K562 (cell line): ENCODE measurements around the gene MMAB. TPM values are rescaled to one million over a fixed set of nuclear protein-coding genes. Genes with fewer than 3 reads are reported as not detected.

Experiments
- ATAC-seq: fragments of 200-7000 bp; cut with Tn5 transposase; 3 replicates; pipeline ENCODE4 v1.9.1; 2020; ENCODE audit warnings: moderate library complexity
- BruUV-seq: library from RNA; stranded (reverse); fragments of 400-500 nt; replicated peaks from 2 replicates; lab custom pipeline; 2021; lab: Mats Ljungman, UMichigan
- CTCF ChIA-PET: fragments of 300-600 bp; formaldehyde crosslinking; extraction: SDS; loops from one replicate; lab custom pipeline; 2021; ENCODE audit warnings: low intra/inter-chr PET ratio; lab: Yijun Ruan, JAX
- POLR2A ChIA-PET: fragments of 300-600, 350-650 bp; sonication (Branson Sonifier 250); formaldehyde crosslinking; extraction: SDS; loops from one replicate; lab custom pipeline; 2021; ENCODE audit warnings: antibody characterized with exemption, inconsistent platforms; lab: Yijun Ruan, JAX
- DNase-seq, 4 experiments: peaks; one replicate each; pipeline versions ENCODE4 v3.0.0 to v3.0.0-alpha.2; 2011 to 2018; ENCODE audit warnings: low spot score in 3 of 4, mixed read lengths in 3 of 4; ENCODE audit errors: extremely low read depth in 1 of 4
- FAIRE-seq: peaks from 2 replicates; lab custom pipeline; 2011; peaks lifted over from hg19 to GRCh38; lab: Jason Lieb, UNC
- H2AFZ ChIP-seq: 2 replicates; pipeline ENCODE4 v1.6.0; 2011; ENCODE audit warnings: low read depth, low read length, control low read depth, inconsistent platforms
- H3K27ac ChIP-seq: fragments of 200-600 bp; 3 replicates; pipeline ENCODE4 v1.8.0; 2011; ENCODE audit warnings: low read depth, mild to moderate bottlenecking, control low read depth, inconsistent platforms, low read length, moderate library complexity, mixed read lengths; ENCODE audit errors: extremely low read depth
- H3K27me3 ChIP-seq, 2 experiments: fragments of 300-600 bp in 1 of 2; 2 replicates in 1 of 2; 3 replicates in 1 of 2; pipeline versions ENCODE4 v1.6.0 to v1.8.0; 2011; ENCODE audit warnings: inconsistent platforms in 2 of 2, low read length in 2 of 2, mild to moderate bottlenecking in 1 of 2, mixed read lengths in 1 of 2, moderate library complexity in 1 of 2; ENCODE audit not compliant: control insufficient read depth in 2 of 2, insufficient read depth in 2 of 2
- H3K36me3 ChIP-seq: fragments of 300-600 bp; 3 replicates; pipeline ENCODE4 v1.8.0; 2011; ENCODE audit warnings: mild to moderate bottlenecking, low read length, inconsistent platforms; ENCODE audit not compliant: control insufficient read depth, insufficient read depth
- H3K4me1 ChIP-seq, 2 experiments: fragments of 200-600 bp in 1 of 2; replicated peaks in 1 of 2; 2 replicates in 1 of 2; 3 replicates in 1 of 2; pipeline versions ENCODE4 v1.5.1 to v1.8.0; 2011; ENCODE audit warnings: inconsistent platforms in 2 of 2, low read length in 2 of 2, mild to moderate bottlenecking in 1 of 2, mixed read lengths in 1 of 2, moderate library complexity in 1 of 2; ENCODE audit not compliant: control insufficient read depth in 2 of 2, insufficient read depth in 2 of 2
- H3K4me2 ChIP-seq: 2 replicates; pipeline ENCODE4 v1.6.1; 2011; ENCODE audit warnings: low read length, control low read depth, inconsistent platforms, mixed read lengths; ENCODE audit not compliant: insufficient read depth
- H3K4me3 ChIP-seq: fragments of 200-600 bp; sonication (generic), shearing (Covaris generic); 2 replicates; pipeline ENCODE4 v1.5.1; 2016; ENCODE audit warnings: control low read depth, inconsistent platforms
- H3K79me2 ChIP-seq: fragments of 200-600 bp; 3 replicates; pipeline ENCODE4 v1.8.0; 2011; ENCODE audit warnings: low read length, inconsistent platforms; ENCODE audit not compliant: control insufficient read depth, insufficient read depth
- H3K9ac ChIP-seq, 2 experiments: 2 replicates each; pipeline versions ENCODE4 v1.6.0 to v1.6.1; 2011; ENCODE audit warnings: low read depth in 2 of 2, low read length in 2 of 2, control low read depth in 1 of 2, inconsistent platforms in 1 of 2, mild to moderate bottlenecking in 1 of 2, mixed read lengths in 1 of 2; ENCODE audit not compliant: insufficient read depth in 1 of 2
- H3K9me1 ChIP-seq: one replicate; pipeline ENCODE4 v1.6.0; 2011; ENCODE audit warnings: inconsistent platforms, mild to moderate bottlenecking, low read length, moderate library complexity; ENCODE audit not compliant: control insufficient read depth, insufficient read depth
- H3K9me3 ChIP-seq: replicated peaks from 2 replicates; pipeline ENCODE4 v1.5.1; 2011; ENCODE audit warnings: low read depth, low read length, inconsistent platforms; ENCODE audit not compliant: control insufficient read depth, insufficient read depth
- H4K20me1 ChIP-seq: replicated peaks from 2 replicates; pipeline ENCODE4 v1.6.1; 2011; ENCODE audit warnings: low read length, inconsistent platforms, mixed read lengths; ENCODE audit not compliant: control insufficient read depth, insufficient read depth
- ATF1 ChIP-seq, 2 experiments: fragments of 450-650 bp in 1 of 2; IDR thresholded peaks; 2 replicates each; pipeline ENCODE4 v1.6.1; 2016; ENCODE audit warnings: missing compliant biosample characterization in 1 of 2, missing genetic modification characterization in 1 of 2
- MYBL2 ChIP-seq, 2 experiments: fragments of 450-650 bp in 1 of 2; sonication (generic) in 1 of 2; formaldehyde crosslinking in 1 of 2; IDR thresholded peaks; 2 replicates each; pipeline versions ENCODE4 v1.6.1 to v1.8.1; 2017 to 2022; ENCODE audit warnings: borderline replicate concordance in 1 of 2, inconsistent platforms in 1 of 2, low read depth in 1 of 2, mild to moderate bottlenecking in 1 of 2, missing genetic modification reagents in 1 of 2, moderate library complexity in 1 of 2
- NR2C1 ChIP-seq, 2 experiments: fragments of 450-650 bp; IDR thresholded peaks; 2 replicates each; pipeline ENCODE4 v1.6.1; 2017; ENCODE audit warnings: mild to moderate bottlenecking in 2 of 2, antibody characterized with exemption in 1 of 2, inconsistent platforms in 1 of 2, missing compliant biosample characterization in 1 of 2, missing genetic modification characterization in 1 of 2
- RFX1 ChIP-seq: fragments of 450-650 bp; IDR thresholded peaks from 2 replicates; pipeline ENCODE4 v1.6.1; 2016; ENCODE audit warnings: mild to moderate bottlenecking, moderate library complexity
- YBX1 ChIP-seq: fragments of 450-650 bp; IDR thresholded peaks from 2 replicates; pipeline ENCODE4 v1.7.1; 2016; ENCODE audit warnings: mild to moderate bottlenecking
- ZNF212 ChIP-seq: fragments of 450-650 bp; formaldehyde crosslinking; IDR thresholded peaks from 2 replicates; pipeline ENCODE4 v1.4.0; 2020; ENCODE audit warnings: mild to moderate bottlenecking
- ZNF766 ChIP-seq: fragments of 200-800 bp; sonication (Bioruptor generic); conservative IDR thresholded peaks from 2 replicates; pipeline ENCODE4 v1.6.1; 2016; ENCODE audit warnings: missing genetic modification characterization, missing compliant biosample characterization
- WGBS: fragments of 100-300 bp; shearing (Covaris generic); methylation state at CpG from one replicate; pipeline ENCODE4 v1.1.6; 2016; ENCODE audit warnings: low coverage, mixed read lengths; ENCODE audit not compliant: insufficient coverage; ENCODE audit errors: missing lambda C conversion rate; 5-methylcytosine and 5-hydroxymethylcytosine counted together
- in situ Hi-C: fragments of 300-500 bp; cut with MboI; formaldehyde crosslinking; loops from 4 replicates; pipeline ENCODE4 v1.15.0; 2018; ENCODE audit warnings: inconsistent platforms, mixed read lengths
- intact Hi-C: fragments of 100-400 bp; cut with micrococcal nuclease; formaldehyde crosslinking; loops from 2 replicates; pipeline ENCODE4 v1.14.2; 2022
- polyA plus RNA-seq, 8 experiments: library from polyadenylated mRNA; depleted of rRNA in 4 of 8; stranded (reverse) in 5 of 8; unstranded in 3 of 8; fragments of >200 nt; fragmentation: Nextera tagmentation in 2 of 8; fragmentation: Illumina TruSeq in 1 of 8; extraction: Ambion mirVana in 2 of 8; extraction: Trizol in 1 of 8; gene quantifications; 2 replicates each; pipeline versions ENCODE4 v1.2.1 to v1.2.3, GENCODE V29; 2011 to 2014; ENCODE audit warnings: inconsistent platforms in 1 of 8, missing spikeins in 1 of 8
- total RNA-seq, 7 experiments: library from RNA; depleted of rRNA in 6 of 7; stranded (reverse); fragments of >200 nt in 6 of 7; fragmentation: Illumina TruSeq in 2 of 7; extraction: Trizol in 2 of 7; gene quantifications; 2 replicates each; pipeline versions ENCODE4 v1.2.1 to v1.2.3, GENCODE V29; 2011 to 2021; ENCODE audit warnings: low replicate concordance in 1 of 7
- TF ChIP-seq, protein P1 (sequence below): sonication (generic); formaldehyde crosslinking; IDR thresholded peaks from 2 replicates; pipeline ENCODE4 v1.8.1; 2023; ENCODE audit warnings: mild to moderate bottlenecking, missing genetic modification reagents
- TF ChIP-seq, protein P2 (sequence below): fragments of 250-450 bp; sonication (Bioruptor Pico); IDR thresholded peaks from 2 replicates; pipeline ENCODE4 v1.5.0; 2021
- TF ChIP-seq, protein P3 (sequence below): fragments of 250-450 bp; sonication (Bioruptor Pico); IDR thresholded peaks from 2 replicates; pipeline ENCODE4 v1.5.0; 2021
- TF ChIP-seq, protein P4 (sequence below): fragments of 450-650 bp; formaldehyde crosslinking; IDR thresholded peaks from 2 replicates; pipeline ENCODE4 v1.4.0; 2020; ENCODE audit warnings: mild to moderate bottlenecking, moderate library complexity

The MMAB gene
- total and polyA plus RNA-seq, 9 of the 15 experiments (the other 6 are each of a cell fraction or from before 2014, with no cell fraction given) = 9.5 to 76.1 (median 46.2) TPM

DNA sequence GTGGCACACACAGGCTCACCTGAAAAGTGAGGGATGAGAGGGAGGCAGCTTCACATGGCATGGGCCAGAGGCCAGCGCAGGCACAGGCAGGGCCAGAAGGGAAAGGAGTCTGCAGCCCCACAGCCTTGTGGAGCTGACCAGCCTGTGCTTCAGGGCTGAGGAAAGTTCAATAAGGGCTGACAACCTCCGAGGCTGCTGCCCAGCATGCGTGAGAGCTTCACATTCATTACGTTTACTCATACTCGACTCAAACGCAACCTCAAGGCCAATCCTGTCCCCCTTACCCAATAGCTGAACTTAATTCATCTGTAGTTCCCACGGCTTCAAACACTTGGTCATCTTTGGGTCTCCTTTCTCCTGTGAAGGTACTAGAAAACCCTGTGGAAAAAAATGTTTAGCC is 4.8 kb downstream of the MMAB start:
- no peak for DNase-seq
- Histone ChIP-seq H3K27ac (no peak overlapping the region), H3K36me3 (peaks cover 73% of the 10 kb centered on the region; the same call in 2 of the 3 replicates), H3K4me2 (no peak overlapping the region), H3K9ac (no peak overlapping the region), H3K79me2 (peaks cover 8% of the 10 kb centered on the region; the same call in 2 of the 3 replicates), H3K9me1 (no peaks in the 10 kb centered on the region), H2AFZ (no peak overlapping the region), H3K4me1 (peaks cover 6 to 11% of the 10 kb centered on the region in 2 experiments; a peak in 3 of 5 replicates), H3K9me3 (no peaks in the 10 kb centered on the region), H3K27me3 (no peaks in the 10 kb centered on the region)
- in situ Hi-C loops = no loop called here
- no peak for ATAC-seq
- CTCF ChIA-PET = no interaction called here
- 86% methylated on average over 7 of the region's 7 CpGs for WGBS
- no peak for FAIRE-seq
- BruUV-seq = no TSS peak
- POLR2A ChIA-PET = interaction anchor here (0.6 to 1.0 kb wide), 2 partner anchors 9 to 45 kb away, joined by 4 to 5 read pairs; no protein-coding TSS in a partner anchor
- TF ChIP-seq ATF1 (CRISPR knock-in tag; IDR thresholded peaks at IDR 0.05) (no peak), ATF1 (tag; IDR thresholded peaks at IDR 0.05) (no peak), ZNF212 (no peak), NR2C1 (IDR thresholded peaks at IDR 0.05) (no peak), NR2C1 (tag; IDR thresholded peaks at IDR 0.05) (no peak), ZNF766 (no peak), RFX1 (no peak), MYBL2 (IDR thresholded peaks at IDR 0.05; ENCODE audit: low read depth) (no peak), MYBL2 (CRISPR knock-in tag; IDR thresholded peaks at IDR 0.05; ENCODE audit: borderline replicate concordance) (no peak), YBX1 (no peak)
- TF ChIP-seq, protein P1, sequence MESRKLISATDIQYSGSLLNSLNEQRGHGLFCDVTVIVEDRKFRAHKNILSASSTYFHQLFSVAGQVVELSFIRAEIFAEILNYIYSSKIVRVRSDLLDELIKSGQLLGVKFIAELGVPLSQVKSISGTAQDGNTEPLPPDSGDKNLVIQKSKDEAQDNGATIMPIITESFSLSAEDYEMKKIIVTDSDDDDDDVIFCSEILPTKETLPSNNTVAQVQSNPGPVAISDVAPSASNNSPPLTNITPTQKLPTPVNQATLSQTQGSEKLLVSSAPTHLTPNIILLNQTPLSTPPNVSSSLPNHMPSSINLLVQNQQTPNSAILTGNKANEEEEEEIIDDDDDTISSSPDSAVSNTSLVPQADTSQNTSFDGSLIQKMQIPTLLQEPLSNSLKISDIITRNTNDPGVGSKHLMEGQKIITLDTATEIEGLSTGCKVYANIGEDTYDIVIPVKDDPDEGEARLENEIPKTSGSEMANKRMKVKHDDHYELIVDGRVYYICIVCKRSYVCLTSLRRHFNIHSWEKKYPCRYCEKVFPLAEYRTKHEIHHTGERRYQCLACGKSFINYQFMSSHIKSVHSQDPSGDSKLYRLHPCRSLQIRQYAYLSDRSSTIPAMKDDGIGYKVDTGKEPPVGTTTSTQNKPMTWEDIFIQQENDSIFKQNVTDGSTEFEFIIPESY = no peak
- TF ChIP-seq, protein P2, sequence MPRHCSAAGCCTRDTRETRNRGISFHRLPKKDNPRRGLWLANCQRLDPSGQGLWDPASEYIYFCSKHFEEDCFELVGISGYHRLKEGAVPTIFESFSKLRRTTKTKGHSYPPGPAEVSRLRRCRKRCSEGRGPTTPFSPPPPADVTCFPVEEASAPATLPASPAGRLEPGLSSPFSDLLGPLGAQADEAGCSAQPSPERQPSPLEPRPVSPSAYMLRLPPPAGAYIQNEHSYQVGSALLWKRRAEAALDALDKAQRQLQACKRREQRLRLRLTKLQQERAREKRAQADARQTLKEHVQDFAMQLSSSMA (CRISPR knock-in tag) = no peak
- TF ChIP-seq, protein P3, sequence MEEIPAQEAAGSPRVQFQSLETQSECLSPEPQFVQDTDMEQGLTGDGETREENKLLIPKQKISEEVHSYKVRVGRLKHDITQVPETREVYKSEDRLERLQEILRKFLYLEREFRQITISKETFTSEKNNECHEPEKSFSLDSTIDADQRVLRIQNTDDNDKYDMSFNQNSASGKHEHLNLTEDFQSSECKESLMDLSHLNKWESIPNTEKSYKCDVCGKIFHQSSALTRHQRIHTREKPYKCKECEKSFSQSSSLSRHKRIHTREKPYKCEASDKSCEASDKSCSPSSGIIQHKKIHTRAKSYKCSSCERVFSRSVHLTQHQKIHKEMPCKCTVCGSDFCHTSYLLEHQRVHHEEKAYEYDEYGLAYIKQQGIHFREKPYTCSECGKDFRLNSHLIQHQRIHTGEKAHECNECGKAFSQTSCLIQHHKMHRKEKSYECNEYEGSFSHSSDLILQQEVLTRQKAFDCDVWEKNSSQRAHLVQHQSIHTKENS (CRISPR knock-in tag) = no peak
- TF ChIP-seq, protein P4, sequence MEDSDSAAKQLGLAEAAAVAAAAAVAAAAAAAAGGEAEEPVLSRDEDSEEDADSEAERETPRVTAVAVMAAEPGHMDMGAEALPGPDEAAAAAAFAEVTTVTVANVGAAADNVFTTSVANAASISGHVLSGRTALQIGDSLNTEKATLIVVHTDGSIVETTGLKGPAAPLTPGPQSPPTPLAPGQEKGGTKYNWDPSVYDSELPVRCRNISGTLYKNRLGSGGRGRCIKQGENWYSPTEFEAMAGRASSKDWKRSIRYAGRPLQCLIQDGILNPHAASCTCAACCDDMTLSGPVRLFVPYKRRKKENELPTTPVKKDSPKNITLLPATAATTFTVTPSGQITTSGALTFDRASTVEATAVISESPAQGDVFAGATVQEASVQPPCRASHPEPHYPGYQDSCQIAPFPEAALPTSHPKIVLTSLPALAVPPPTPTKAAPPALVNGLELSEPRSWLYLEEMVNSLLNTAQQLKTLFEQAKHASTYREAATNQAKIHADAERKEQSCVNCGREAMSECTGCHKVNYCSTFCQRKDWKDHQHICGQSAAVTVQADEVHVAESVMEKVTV (CRISPR knock-in tag) = no peak
- TF ChIP-seq, all 486 proteins: peak for 0
- Histone ChIP-seq H4K20me1 (no peaks in the 10 kb centered on the region), H3K4me3 (no peak overlapping the region)
- intact Hi-C loops = no loop called here
